WTC11 (cell line): ENCODE results near the gene TRIM25. TPM values are rescaled to one million over a fixed set of nuclear protein-coding genes. Genes with fewer than 3 reads are reported as not detected.
"Not testable (repeated sequence)": the region's sequence is repeated elsewhere in the genome, so short reads cannot be mapped to it uniquely, and the experiment has no call there.

Experiments
- ATAC-seq: fragments of 200-7000 bp; cut with Tn5 transposase; 2 replicates; pipeline ENCODE4 v1.10.0; 2021; ENCODE audit warnings: mild to moderate bottlenecking, moderate library complexity
- CTCF ChIA-PET: fragments of 300-600 bp; sonication (Branson Sonifier 250); formaldehyde crosslinking; loops from one replicate; lab custom pipeline; 2021; ENCODE audit warnings: antibody characterized with exemption; lab: Charles Lee
- POLR2A ChIA-PET: fragments of 350-600 bp; sonication (Branson Sonifier 250); formaldehyde crosslinking; loops from one replicate; lab custom pipeline; 2021; ENCODE audit warnings: antibody characterized with exemption; lab: Charles Lee
- DNase-seq: peaks from one replicate; pipeline ENCODE4 v3.0.0; 2021; ENCODE audit warnings: low spot score
- H3K27ac Mint-ChIP-seq: 2 replicates; pipeline ENCODE4 v1.8.0; 2021; ENCODE audit warnings: mixed read lengths
- H3K27me3 Mint-ChIP-seq: 2 replicates; pipeline ENCODE4 v1.8.0; 2021; ENCODE audit warnings: low read depth, mild to moderate bottlenecking, moderate library complexity, mixed read lengths
- H3K36me3 Mint-ChIP-seq: 2 replicates; pipeline ENCODE4 v1.8.0; 2021; ENCODE audit warnings: mixed read lengths
- H3K4me1 Mint-ChIP-seq: 2 replicates; pipeline ENCODE4 v1.8.0; 2022; ENCODE audit warnings: mixed read lengths
- H3K4me3 Mint-ChIP-seq: 2 replicates; pipeline ENCODE4 v1.8.0; 2021; ENCODE audit warnings: mild to moderate bottlenecking, moderate library complexity, mixed read lengths
- H3K9me3 Mint-ChIP-seq: 2 replicates; pipeline ENCODE4 v1.8.0; 2021; ENCODE audit warnings: mixed read lengths
- AFF4 ChIP-seq: sonication (generic); formaldehyde crosslinking; IDR thresholded peaks from 2 replicates; pipeline ENCODE4 v1.8.1; 2023; ENCODE audit warnings: mild to moderate bottlenecking, missing genetic modification reagents, borderline replicate concordance
- CTCF ChIP-seq: fragments of 200-600 bp; IDR thresholded peaks from 2 replicates; pipeline ENCODE4 v1.8.0; 2022; ENCODE audit warnings: antibody characterized with exemption
- EMX1 ChIP-seq: fragments of 250-450 bp; sonication (Bioruptor Pico); IDR thresholded peaks from 2 replicates; pipeline ENCODE4 v1.8.0; 2021; ENCODE audit warnings: mild to moderate bottlenecking
- ERG ChIP-seq: fragments of 250-450 bp; sonication (Bioruptor Pico); IDR thresholded peaks from 2 replicates; pipeline ENCODE4 v1.8.0; 2021; ENCODE audit warnings: mild to moderate bottlenecking
- JAZF1 ChIP-seq: fragments of 250-450 bp; sonication (Bioruptor Pico); IDR thresholded peaks from 2 replicates; pipeline ENCODE4 v1.9.0; 2021; ENCODE audit warnings: moderate library complexity, mild to moderate bottlenecking, inconsistent platforms
- JUN ChIP-seq: sonication (generic); formaldehyde crosslinking; IDR thresholded peaks from 2 replicates; pipeline ENCODE4 v1.8.0; 2023; ENCODE audit warnings: mild to moderate bottlenecking, missing genetic modification reagents
- NFE2L1 ChIP-seq: sonication (generic); formaldehyde crosslinking; IDR thresholded peaks from 2 replicates; pipeline ENCODE4 v1.8.1; 2023; ENCODE audit warnings: missing genetic modification reagents
- PREB ChIP-seq: sonication (generic); formaldehyde crosslinking; IDR thresholded peaks from 2 replicates; pipeline ENCODE4 v1.8.1; 2022; ENCODE audit warnings: mild to moderate bottlenecking, missing genetic modification reagents, moderate library complexity, borderline replicate concordance
- RELA ChIP-seq: sonication (generic); formaldehyde crosslinking; IDR thresholded peaks from 2 replicates; pipeline ENCODE4 v1.8.1; 2022; ENCODE audit warnings: missing genetic modification reagents, mild to moderate bottlenecking, borderline replicate concordance
- SMAD4 ChIP-seq: sonication (generic); formaldehyde crosslinking; IDR thresholded peaks from 2 replicates; pipeline ENCODE4 v1.8.0; 2022; ENCODE audit warnings: mild to moderate bottlenecking, missing genetic modification reagents
- TCF7 ChIP-seq: sonication (generic); formaldehyde crosslinking; IDR thresholded peaks from 2 replicates; pipeline ENCODE4 v1.8.0; 2022; ENCODE audit warnings: mild to moderate bottlenecking, low read depth, missing genetic modification reagents, moderate library complexity
- TP53 ChIP-seq: sonication (generic); formaldehyde crosslinking; IDR thresholded peaks from 2 replicates; pipeline ENCODE4 v1.8.1; 2023; ENCODE audit warnings: mild to moderate bottlenecking, missing genetic modification reagents
- USF2 ChIP-seq: sonication (generic); formaldehyde crosslinking; IDR thresholded peaks from 2 replicates; pipeline ENCODE4 v1.8.1; 2023; ENCODE audit warnings: mild to moderate bottlenecking, missing genetic modification reagents, moderate library complexity
- ZBTB21 ChIP-seq: sonication (generic); formaldehyde crosslinking; IDR thresholded peaks from 2 replicates; pipeline ENCODE4 v1.8.1; 2023; ENCODE audit warnings: mild to moderate bottlenecking, missing genetic modification reagents, borderline replicate concordance
- ZMAT4 ChIP-seq: fragments of 250-450 bp; sonication (Bioruptor Pico); IDR thresholded peaks from 2 replicates; pipeline ENCODE4 v1.9.0; 2021; ENCODE audit warnings: mild to moderate bottlenecking
- ZNF121 ChIP-seq: sonication (generic); formaldehyde crosslinking; IDR thresholded peaks from 2 replicates; pipeline ENCODE4 v1.8.0; 2023; ENCODE audit warnings: missing genetic modification reagents
- ZNF232 ChIP-seq: sonication (generic); formaldehyde crosslinking; IDR thresholded peaks from 2 replicates; pipeline ENCODE4 v1.8.0; 2022; ENCODE audit warnings: mild to moderate bottlenecking, missing genetic modification reagents
- ZNF416 ChIP-seq: fragments of 250-450 bp; sonication (Bioruptor Pico); IDR thresholded peaks from 2 replicates; pipeline ENCODE4 v1.9.0; 2021; ENCODE audit warnings: mild to moderate bottlenecking, inconsistent platforms
- ZNF512 ChIP-seq: sonication (generic); formaldehyde crosslinking; IDR thresholded peaks from 2 replicates; pipeline ENCODE4 v1.8.1; 2022; ENCODE audit warnings: missing genetic modification reagents, borderline replicate concordance
- total RNA-seq: library from RNA; stranded (reverse); gene quantifications from 3 replicates; pipeline ENCODE4 v1.2.3, GENCODE V29; 2021

Gene TRIM25
- total RNA-seq, 1 experiment from 2014 or later = 49.0 TPM

GRCh38 chr17:56939869-56940484, 26.1 kb upstream of the TRIM25 start:
- Mint-ChIP-seq H3K4me3 (no peak overlapping the region), H3K27me3 (no peaks in the 10 kb centered on the region), H3K9me3 (no peaks in the 10 kb centered on the region), H3K27ac (no peak overlapping the region), H3K4me1 (no peaks in the 10 kb centered on the region; the same call in 1 of the 2 replicates), H3K36me3 (peaks cover 75% of the 10 kb centered on the region)
- peak; percentile 94 for ATAC-seq
- no peak for TF ChIP-seq ZNF121
- peak; percentile 61 for TF ChIP-seq CTCF
- no peak for TF ChIP-seq PREB (CRISPR knock-in tag)
- TF ChIP-seq ZNF416 = no peak
- DNase-seq = peak; percentile 24
- CTCF ChIA-PET = interaction anchor here (0.9 to 1.8 kb wide), 8 partner anchors 27 to 440 kb away, joined by 3 to 15 read pairs (median 6); partner anchors contain the start of gene TRIM25
- POLR2A ChIA-PET = no interaction called here

GRCh38 chr17:56938206-56938605, 24.4 kb upstream of the TRIM25 start:
- ATAC-seq, H3K27ac Mint-ChIP-seq, H3K4me3 Mint-ChIP-seq, POLR2A ChIA-PET, H3K27me3 Mint-ChIP-seq, H3K4me1 Mint-ChIP-seq, DNase-seq: not testable (repeated sequence)
- peaks cover 73% of the 10 kb centered on the region for H3K36me3 Mint-ChIP-seq
- CTCF ChIA-PET = interaction anchor here (0.6 kb wide), 1 partner anchor 88 kb away, joined by 4 read pairs; no protein-coding TSS in a partner anchor
- peaks cover 15% of the 10 kb centered on the region for H3K9me3 Mint-ChIP-seq

GRCh38 chr17:56937687-56938086, 23.8 kb upstream of the TRIM25 start:
- Mint-ChIP-seq H3K36me3 (peaks cover 75% of the 10 kb centered on the region), H3K4me1 (no peaks in the 10 kb centered on the region; the same call in 1 of the 2 replicates), H3K27ac (no peak overlapping the region), H3K27me3 (no peaks in the 10 kb centered on the region), H3K9me3 (peaks cover 19% of the 10 kb centered on the region), H3K4me3 (no peak overlapping the region)
- CTCF ChIA-PET = interaction anchor here (0.6 kb wide), 1 partner anchor 87 kb away, joined by 4 read pairs; no protein-coding TSS in a partner anchor
- POLR2A ChIA-PET = no interaction called here
- no peak for ATAC-seq
- no peak for DNase-seq
- TF ChIP-seq TP53 (CRISPR knock-in tag) = no peak
- TF ChIP-seq SMAD4 (CRISPR knock-in tag) = no peak
- no peak for TF ChIP-seq PREB (CRISPR knock-in tag)
- TF ChIP-seq AFF4 = no peak
- no peak for TF ChIP-seq ZNF232 (CRISPR knock-in tag)
- no peak for TF ChIP-seq USF2 (CRISPR knock-in tag)
- TF ChIP-seq ZNF512 (CRISPR knock-in tag) = no peak
- TF ChIP-seq ZBTB21 = no peak
- no peak for TF ChIP-seq ERG (CRISPR knock-in tag)
- no peak for TF ChIP-seq RELA (CRISPR knock-in tag)
- no peak for TF ChIP-seq TCF7 (CRISPR knock-in tag)
- no peak for TF ChIP-seq JUN
- TF ChIP-seq NFE2L1 (CRISPR knock-in tag) = no peak
- TF ChIP-seq EMX1 (CRISPR knock-in tag) = no peak
- no peak for TF ChIP-seq ZMAT4 (CRISPR knock-in tag)
- no peak for TF ChIP-seq JAZF1
